GM12892 (cell line): Measurements from ENCODE around the gene PCK1.

ENCODE experiments used
- POLR2A ChIP-seq: IDR thresholded peaks from 2 replicates; pipeline ENCODE4 v1.6.1; 2011; ENCODE audit warnings: low read depth, low read length, control low read depth
- POLR2AphosphoS5 ChIP-seq: IDR thresholded peaks from 2 replicates; pipeline ENCODE4 v1.6.1; 2011; ENCODE audit warnings: low read depth, low read length, control low read depth
- TAF1 ChIP-seq: IDR thresholded peaks from 2 replicates; pipeline ENCODE4 v1.6.1; 2011; ENCODE audit warnings: low read depth, mild to moderate bottlenecking, control low read depth, low read length, borderline replicate concordance

- TF ChIP-seq POLR2AphosphoS5 (no peak), TAF1 (no peak), POLR2A (no peak)
Observed at GRCh38 chr20:57559289-57559634, 1.6 kb upstream of the PCK1 start.
